ENCODE data around the gene FOSL1. TPM values are rescaled to one million over a fixed set of nuclear protein-coding genes. Genes with fewer than 3 reads are reported as not detected.
"Not testable (repeated sequence)": the region's sequence is repeated elsewhere in the genome, so short reads cannot be mapped to it uniquely, and the experiment has no call there.

The FOSL1 gene
- total RNA-seq, 1 donor from 2014 or later: 2.0 TPM

GRCh38 chr11:65857853-65858680, 42.1 kb downstream of the FOSL1 start, which contains the start of gene CFL1:
Gene CFL1, minus strand, starts transcription at chr11:65858180. Its CDS starts 81 bp downstream, at chr11:65858099.
- intact Hi-C loops (cut with DNase I): loop anchor here (5.0 kb wide), 1 partner anchor 144 kb away; the partner anchor contains the start of genes BANF1 and EIF1AD
- DNase-seq (ENCODE audit: low spot score): peak; percentile 99

- no peak for DNase-seq (ENCODE audit: low spot score)
- intact Hi-C loops (cut with DNase I): loop anchor here (5.0 kb wide), 1 partner anchor 145 kb away; the partner anchor contains the start of genes BANF1 and EIF1AD
These were observed 42.7 kb downstream of the FOSL1 start for GRCh38 chr11:65857500-65857852.

GRCh38 chr11:65856689-65857499, 43.3 kb downstream of the FOSL1 start:
- DNase-seq (ENCODE audit: low spot score): peak; percentile 95
- intact Hi-C loops (cut with DNase I): loop anchor here (5.0 kb wide), 1 partner anchor 145 kb away; the partner anchor contains the start of genes BANF1 and EIF1AD

GRCh38 chr11:65855927-65856363, 44.2 kb downstream of the FOSL1 start:
- intact Hi-C loops (cut with DNase I): loop anchor here (5.0 kb wide), 1 partner anchor 146 kb away; the partner anchor contains the start of genes BANF1 and EIF1AD
- DNase-seq (ENCODE audit: low spot score): no peak

- intact Hi-C loops (cut with DNase I): loop anchor here (5.0 kb wide), 1 partner anchor 147 kb away; the partner anchor contains the start of genes BANF1 and EIF1AD
- no peak for DNase-seq (ENCODE audit: low spot score)
These were observed 45.0 kb downstream of the FOSL1 start for GRCh38 chr11:65854852-65855837.

GRCh38 chr11:65854161-65854592, 46.0 kb downstream of the FOSL1 start:
- intact Hi-C loops (cut with DNase I): no loop called here
- no peak for DNase-seq (ENCODE audit: low spot score)

DNA sequence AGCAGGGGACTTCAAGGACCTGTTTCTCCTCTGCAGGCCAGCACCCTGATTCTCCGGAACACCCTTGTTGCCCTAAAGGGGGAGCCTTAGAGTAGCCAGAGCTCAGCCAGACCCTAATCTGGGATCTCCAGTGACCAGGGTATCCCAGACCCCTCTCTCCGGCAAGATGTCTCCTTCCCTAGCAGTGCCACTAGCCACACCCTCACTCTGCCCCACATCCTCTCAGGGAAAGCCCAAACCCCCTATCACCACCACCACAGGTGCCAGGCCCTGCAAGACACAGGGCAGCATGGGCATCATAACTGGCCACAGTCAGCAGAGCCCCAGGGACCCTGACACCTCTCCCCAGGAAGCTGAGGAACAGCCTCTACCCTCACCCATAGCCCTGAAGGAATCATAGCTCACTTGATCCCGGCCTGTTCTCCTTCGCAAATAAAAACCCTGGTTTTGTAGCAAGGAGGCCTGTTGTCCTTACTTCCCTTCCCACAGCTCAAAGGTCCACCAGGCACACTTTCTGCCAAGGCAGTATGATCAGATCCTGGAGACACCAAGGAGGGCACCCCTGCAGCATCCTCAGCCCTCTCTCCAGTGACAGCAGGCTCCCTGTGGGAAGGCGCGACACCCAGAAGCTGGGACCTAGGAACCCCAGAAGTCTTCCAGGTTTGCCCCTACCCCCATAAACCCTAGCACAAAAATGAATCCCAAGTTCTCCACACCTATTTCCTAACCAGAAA, 46.8 kb downstream of the FOSL1 start:
- intact Hi-C loops (cut with DNase I): no loop called here
- peak; percentile 51 for DNase-seq (ENCODE audit: low spot score)

DNA sequence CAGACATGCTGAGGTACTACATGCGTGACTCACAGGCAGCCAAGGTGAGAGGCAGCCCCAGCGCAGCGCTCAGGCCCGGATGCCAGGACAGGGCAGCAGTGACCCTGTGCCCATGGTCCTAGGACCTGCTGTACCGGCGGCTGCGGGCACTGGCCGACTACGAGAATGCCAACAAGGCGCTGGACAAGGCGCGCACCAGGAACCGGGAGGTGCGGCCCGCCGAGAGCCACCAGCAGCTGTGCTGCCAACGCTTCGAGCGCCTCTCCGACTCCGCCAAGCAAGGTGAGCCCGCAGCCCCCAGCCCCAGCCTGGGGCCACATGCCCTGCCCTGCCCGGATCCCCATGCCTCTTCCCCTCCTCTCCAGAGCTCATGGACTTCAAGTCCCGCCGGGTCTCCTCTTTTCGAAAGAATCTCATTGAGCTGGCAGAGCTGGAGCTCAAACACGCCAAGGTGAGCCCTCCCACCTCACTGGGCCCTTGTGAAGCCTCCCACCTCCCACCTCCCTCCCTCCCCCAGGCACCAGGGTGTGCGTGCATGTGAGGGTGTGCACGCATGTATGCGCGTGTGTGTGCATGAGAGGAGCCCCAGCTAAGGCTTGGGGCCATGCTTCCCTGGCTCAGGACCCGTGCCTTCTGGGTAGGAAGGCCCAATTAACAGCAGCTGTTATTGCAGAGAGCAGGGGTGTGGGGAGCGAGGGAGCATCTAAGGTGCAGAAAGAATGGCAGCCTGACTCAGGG, 47.5 kb downstream of the FOSL1 start:
- intact Hi-C loops (cut with DNase I): no loop called here
- peak; percentile 68 for DNase-seq (ENCODE audit: low spot score)

DNA sequence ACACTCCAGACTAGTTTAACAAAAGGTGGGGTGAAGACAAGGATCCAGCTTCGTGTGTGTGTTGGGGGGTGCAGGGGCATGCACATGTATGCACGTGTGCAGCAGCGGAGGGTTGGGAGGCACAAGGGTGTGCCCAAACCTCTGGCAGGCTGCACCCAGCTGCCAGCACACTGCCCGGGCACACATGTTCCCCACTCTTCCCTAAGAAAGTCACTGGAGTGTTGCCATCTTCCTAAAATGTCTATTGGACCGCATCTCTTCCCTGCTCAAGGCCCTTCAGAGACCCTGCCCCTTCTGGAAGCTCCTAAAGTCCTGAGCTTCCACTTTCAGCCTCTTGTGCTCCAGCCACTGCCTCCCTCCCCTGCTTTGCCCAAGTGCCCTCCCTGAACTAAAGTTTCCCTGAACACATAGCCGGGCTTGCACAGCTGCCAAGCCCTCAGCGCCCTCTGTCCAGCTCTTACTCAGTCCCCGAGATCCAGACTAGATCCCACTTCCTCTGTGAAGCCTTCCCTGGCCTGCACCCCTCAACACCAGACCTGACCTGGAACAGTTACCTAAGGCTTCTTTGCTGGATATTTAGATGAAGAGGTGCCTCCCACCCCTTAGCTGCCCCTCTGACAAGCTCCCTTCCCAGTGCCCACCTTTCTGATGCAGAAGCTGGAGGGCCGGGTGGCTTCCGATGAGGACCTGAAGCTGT, 48.2 kb downstream of the FOSL1 start:
- intact Hi-C loops (cut with DNase I): no loop called here
- no peak for DNase-seq (ENCODE audit: low spot score)

DNA sequence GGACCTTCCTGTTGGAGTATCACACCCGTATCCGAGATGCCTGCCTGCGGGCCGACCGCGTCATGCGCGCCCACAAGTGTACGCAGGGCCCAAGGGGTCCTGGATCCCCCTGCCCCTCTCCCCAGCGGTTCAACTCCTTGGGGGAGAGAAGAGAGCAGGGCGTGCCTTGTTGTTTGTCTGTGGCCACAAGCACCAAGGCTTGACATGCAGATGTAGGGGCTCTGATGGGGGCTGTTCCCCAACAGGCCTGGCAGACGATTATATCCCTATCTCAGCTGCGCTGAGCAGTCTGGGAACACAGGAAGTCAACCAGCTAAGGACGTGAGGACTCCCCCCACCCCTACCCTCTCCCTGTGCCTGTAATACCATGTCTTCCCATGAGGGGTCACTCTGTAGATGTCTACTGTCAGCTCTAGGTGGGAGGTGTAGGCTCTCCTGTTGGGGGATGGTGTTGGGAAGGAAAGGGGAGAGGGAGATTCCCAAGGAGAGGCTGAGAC, 49.1 kb downstream of the FOSL1 start:
- intact Hi-C loops (cut with DNase I): no loop called here
- peak; percentile 49 for DNase-seq (ENCODE audit: low spot score)

DNA sequence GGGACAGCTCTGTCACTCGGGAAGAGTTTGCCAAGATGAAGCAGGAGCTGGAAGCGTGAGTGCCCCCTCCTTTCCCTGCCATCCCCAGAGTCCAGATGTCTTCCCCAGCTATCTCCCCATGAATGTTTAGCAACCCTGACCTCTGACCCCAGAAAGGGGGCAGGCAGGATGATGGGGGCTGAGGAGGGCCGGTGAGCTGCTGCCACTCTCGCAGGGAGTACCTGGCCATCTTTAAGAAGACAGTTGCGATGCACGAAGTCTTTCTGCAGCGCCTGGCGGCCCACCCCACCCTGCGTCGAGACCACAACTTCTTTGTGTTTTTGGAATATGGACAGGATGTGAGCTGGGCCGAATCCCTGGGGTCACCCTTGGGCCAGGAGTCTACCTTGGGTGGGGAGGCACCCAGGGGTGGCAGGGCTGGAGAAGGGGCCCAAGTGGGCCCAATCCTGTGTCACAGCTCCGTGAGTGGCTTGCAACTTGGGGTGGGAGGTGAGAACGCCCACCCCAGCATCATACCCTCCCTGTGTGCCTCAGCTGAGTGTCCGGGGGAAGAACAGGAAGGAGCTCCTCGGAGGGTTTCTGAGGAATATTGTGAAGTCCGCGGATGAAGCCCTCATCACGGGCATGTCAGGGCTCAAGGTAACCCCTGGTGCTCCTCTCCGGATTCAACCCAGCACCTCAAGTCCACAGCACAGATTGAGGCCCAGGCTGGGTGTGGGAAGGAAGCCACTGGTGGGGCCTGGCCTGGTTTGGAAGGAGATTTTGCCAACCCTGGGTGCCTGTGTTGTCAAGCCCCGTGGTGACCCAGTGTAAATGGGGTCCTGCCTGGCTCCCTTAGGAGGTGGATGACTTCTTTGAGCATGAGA, 49.7 kb downstream of the FOSL1 start:
- no peak for DNase-seq (ENCODE audit: low spot score)
- intact Hi-C loops (cut with DNase I): no loop called here

- DNase-seq (ENCODE audit: low spot score): peak; percentile 70
- intact Hi-C loops (cut with DNase I): no loop called here
These were observed 50.4 kb downstream of the FOSL1 start for GRCh38 chr11:65849771-65850216.

DNA sequence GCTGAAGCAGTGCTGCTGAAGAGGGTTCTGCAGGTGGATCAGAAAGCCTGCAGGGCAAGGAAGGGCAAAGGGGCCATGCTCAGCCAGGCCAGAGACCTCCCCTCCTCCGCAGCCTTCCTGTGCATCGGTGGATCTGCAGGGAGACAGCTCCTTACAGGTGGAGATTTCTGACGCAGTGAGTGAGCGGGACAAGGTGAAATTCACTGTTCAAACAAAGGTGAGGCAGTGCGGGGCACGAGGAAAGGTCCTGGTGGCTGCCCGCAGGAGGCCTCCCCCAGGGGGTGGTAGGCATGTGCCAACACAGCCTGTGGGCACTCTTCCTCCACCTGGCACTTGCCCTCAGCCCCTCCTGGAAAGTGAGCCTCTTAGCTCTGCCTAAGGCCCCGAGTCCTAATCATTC, 50.8 kb downstream of the FOSL1 start:
- intact Hi-C loops (cut with DNase I): no loop called here
- peak; percentile 74 for DNase-seq (ENCODE audit: low spot score)

- intact Hi-C loops (cut with DNase I): not testable (repeated sequence)
These were observed 51.5 kb downstream of the FOSL1 start for GRCh38 chr11:65848693-65849092.

DNA sequence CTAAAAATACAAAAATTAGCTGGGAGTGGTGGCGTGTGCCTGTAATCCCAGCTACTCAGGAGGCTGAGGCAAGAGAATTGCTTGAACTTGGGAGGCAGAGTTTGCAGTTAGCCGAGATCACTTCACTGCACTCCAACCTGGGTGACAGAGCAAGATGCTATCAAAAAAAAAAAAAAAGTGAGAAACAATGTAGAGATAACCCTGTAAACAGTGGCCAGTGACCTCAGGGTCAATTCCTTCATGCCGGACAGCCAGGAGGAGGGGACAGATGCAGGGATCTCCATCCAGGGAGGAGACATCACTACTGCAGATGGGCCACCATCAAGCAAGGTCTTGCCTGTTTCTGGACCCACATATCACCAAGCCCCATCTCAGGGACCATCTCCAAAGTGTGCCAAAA, 52.4 kb downstream of the FOSL1 start:
- intact Hi-C loops (cut with DNase I): no loop called here
- DNase-seq (ENCODE audit: low spot score): no peak

More at GRCh38 chr11:65848693-65849092, 51.5 kb downstream of the FOSL1 start:
- DNase-seq (ENCODE audit: low spot score): peak; percentile 56
